ENCODE results near the gene CDH8.
"Not testable (repeated sequence)": the region's sequence is repeated elsewhere in the genome, so short reads cannot be mapped to it uniquely, and the experiment has no call there.

CDH8 gene

GRCh38 chr16:61763013-61763412, 273.2 kb downstream of the CDH8 start:
- no peak for DNase-seq

- DNase-seq, result no peak
These were observed 305.2 kb downstream of the CDH8 start for GRCh38 chr16:61730997-61731396.

- DNase-seq, result no peak
These were observed 309.5 kb downstream of the CDH8 start for GRCh38 chr16:61726701-61727100.

- DNase-seq, result no peak
These were observed 310.1 kb downstream of the CDH8 start for GRCh38 chr16:61726125-61726524.

GRCh38 chr16:61721544-61721943, 314.7 kb downstream of the CDH8 start:
- no peak for DNase-seq

GRCh38 chr16:61715393-61715792, 320.8 kb downstream of the CDH8 start:
- no peak for DNase-seq

GRCh38 chr16:61713787-61714186, 322.5 kb downstream of the CDH8 start:
- no peak for DNase-seq

GRCh38 chr16:61699640-61700039, 336.6 kb downstream of the CDH8 start:
- DNase-seq, result not testable (repeated sequence)

- DNase-seq, result no peak
These were observed 351.7 kb downstream of the CDH8 start for GRCh38 chr16:61684541-61684940.

- DNase-seq, result no peak
These were observed 354.6 kb downstream of the CDH8 start for GRCh38 chr16:61681673-61682072.

GRCh38 chr16:61681124-61681523, 355.1 kb downstream of the CDH8 start:
- no peak for DNase-seq

- no peak for DNase-seq
These were observed 358.1 kb downstream of the CDH8 start for GRCh38 chr16:61678182-61678581.

GRCh38 chr16:61677776-61678175, 358.5 kb downstream of the CDH8 start:
- DNase-seq, result no peak

- no peak for DNase-seq
These were observed 359.5 kb downstream of the CDH8 start for GRCh38 chr16:61676740-61677139.

GRCh38 chr16:61671161-61671560, 365.1 kb downstream of the CDH8 start:
- DNase-seq, result no peak

GRCh38 chr16:61665512-61665911, 370.7 kb downstream of the CDH8 start:
- no peak for DNase-seq

GRCh38 chr16:61659936-61660335, 376.3 kb downstream of the CDH8 start:
- no peak for DNase-seq

- no peak for DNase-seq
These were observed 381.3 kb downstream of the CDH8 start for GRCh38 chr16:61654962-61655361.

GRCh38 chr16:61653544-61653943, 382.7 kb downstream of the CDH8 start:
- no peak for DNase-seq

GRCh38 chr16:61645561-61645960, 390.7 kb downstream of the CDH8 start:
- no peak for DNase-seq

GRCh38 chr16:61644736-61645135, 391.5 kb downstream of the CDH8 start:
- DNase-seq, result no peak

GRCh38 chr16:61617219-61617783, 418.9 kb downstream of the CDH8 start:
- DNase-seq, result no peak

GRCh38 chr16:61616088-61616487, 420.1 kb downstream of the CDH8 start:
- DNase-seq, result no peak

- no peak for DNase-seq
These were observed 424.3 kb downstream of the CDH8 start for GRCh38 chr16:61611847-61612491.

- DNase-seq, result no peak
These were observed 429.7 kb downstream of the CDH8 start for GRCh38 chr16:61606581-61606980.

All from NCI-H187 (cell line).